ENCODE results near the gene ZDHHC13. TPM values are rescaled to one million over a fixed set of nuclear protein-coding genes. Genes with fewer than 3 reads are reported as not detected.

The ZDHHC13 gene
- polyA plus RNA-seq, 1 donor from 2014 or later, result 8.2 TPM

GRCh38 chr11:19168090-19168489 lies 51.1 kb downstream of the ZDHHC13 start:
- Mint-ChIP-seq H3K27ac (no peak overlapping the region), H3K4me3 (no peak overlapping the region), H3K4me1 (no peaks in the 10 kb centered on the region), H3K36me3 (peaks cover 21% of the 10 kb centered on the region), H3K9me3 (no peaks in the 10 kb centered on the region), H3K27me3 (no peaks in the 10 kb centered on the region)

GRCh38 chr11:19173004-19173689 lies 56.2 kb downstream of the ZDHHC13 start:
- no peaks in the 10 kb centered on the region for H3K27me3 Mint-ChIP-seq
- H3K9me3 Mint-ChIP-seq, result no peaks in the 10 kb centered on the region
- peaks cover 0 to 6% (median 4%) of the 10 kb centered on the region in 3 donors for H3K4me1 Mint-ChIP-seq
- H3K27ac Mint-ChIP-seq, result no peak overlapping the region
- H3K36me3 Mint-ChIP-seq, result peaks cover 15% of the 10 kb centered on the region
- H3K4me3 Mint-ChIP-seq, result no peak overlapping the region

DNA sequence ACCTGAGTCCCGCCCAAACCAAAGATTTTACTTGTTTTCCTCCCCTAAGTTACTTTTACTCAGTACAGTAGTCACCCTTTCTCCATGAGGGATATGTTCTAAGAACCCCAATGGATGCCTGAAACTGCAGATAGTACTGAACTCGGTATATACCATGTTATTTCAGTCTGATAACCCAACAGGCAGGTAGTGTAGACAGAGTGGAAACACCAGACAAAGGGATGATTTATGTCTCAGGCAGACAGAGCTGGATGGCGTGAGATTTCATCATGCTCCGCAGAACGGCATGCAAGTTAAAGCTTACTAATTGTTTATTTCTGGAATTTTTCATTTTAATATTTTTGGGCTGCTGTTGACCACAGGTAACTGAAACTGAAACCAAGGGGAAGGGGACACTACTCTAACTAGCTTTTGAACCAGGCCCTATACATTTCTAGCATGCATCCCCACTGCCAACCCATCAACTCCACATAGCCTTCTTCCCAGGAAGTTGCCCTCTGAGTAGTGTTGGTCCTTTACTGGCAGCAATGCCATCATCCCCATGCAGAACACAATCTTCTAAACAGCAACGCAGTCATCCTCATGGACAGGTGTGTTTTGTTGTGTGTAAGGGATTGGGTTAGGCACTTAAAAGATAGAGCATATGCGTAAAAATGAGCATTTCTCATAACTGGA lies 57.1 kb downstream of the ZDHHC13 start:
- Mint-ChIP-seq H3K27me3 (no peaks in the 10 kb centered on the region), H3K27ac (no peak overlapping the region), H3K4me1 (peaks cover 0 to 6% (median 4%) of the 10 kb centered on the region in 3 donors), H3K9me3 (no peaks in the 10 kb centered on the region), H3K4me3 (no peak overlapping the region), H3K36me3 (peaks cover 11% of the 10 kb centered on the region)

- H3K27ac Mint-ChIP-seq, result peak overlapping the region in 1 of 3 donors; percentile 60
- peaks cover 0 to 6% (median 4%) of the 10 kb centered on the region in 3 donors for H3K4me1 Mint-ChIP-seq
- no peaks in the 10 kb centered on the region for H3K9me3 Mint-ChIP-seq
- H3K27me3 Mint-ChIP-seq, result no peaks in the 10 kb centered on the region
- H3K36me3 Mint-ChIP-seq, result peaks cover 12% of the 10 kb centered on the region
- H3K4me3 Mint-ChIP-seq, result no peak overlapping the region
Observed at GRCh38 chr11:19176629-19177186, 59.7 kb downstream of the ZDHHC13 start.

- no peaks in the 10 kb centered on the region for H3K27me3 Mint-ChIP-seq
- no peak overlapping the region for H3K4me3 Mint-ChIP-seq
- no peak overlapping the region for H3K27ac Mint-ChIP-seq
- H3K4me1 Mint-ChIP-seq, result no peaks in the 10 kb centered on the region
- H3K9me3 Mint-ChIP-seq, result no peaks in the 10 kb centered on the region
- peaks cover 7% of the 10 kb centered on the region for H3K36me3 Mint-ChIP-seq
Observed at GRCh38 chr11:19181531-19182261, 64.7 kb downstream of the ZDHHC13 start.

DNA sequence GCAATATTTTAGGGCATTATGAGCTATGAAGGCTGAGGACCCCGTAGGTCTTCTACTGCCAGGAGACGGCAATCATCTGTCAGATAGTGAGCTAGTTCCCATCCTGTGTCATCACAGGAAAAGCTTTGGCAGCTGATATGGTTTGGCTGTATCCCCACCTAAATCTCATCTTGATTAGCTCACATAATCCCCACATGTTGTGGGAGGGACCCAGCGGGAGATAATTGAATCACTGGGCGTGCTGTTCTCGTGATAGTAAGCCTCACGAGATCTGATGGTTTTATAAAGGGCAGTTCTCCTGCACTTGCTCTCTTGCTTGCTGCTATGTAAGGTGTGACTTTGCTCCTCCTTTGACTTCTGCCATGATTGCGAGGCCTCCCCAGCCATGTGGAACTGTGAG lies 66.7 kb downstream of the ZDHHC13 start:
- Mint-ChIP-seq H3K27ac (no peak overlapping the region), H3K36me3 (peaks cover 10% of the 10 kb centered on the region), H3K27me3 (no peaks in the 10 kb centered on the region), H3K4me1 (no peaks in the 10 kb centered on the region), H3K9me3 (peaks cover 0 to 2% (median 0%) of the 10 kb centered on the region in 3 donors), H3K4me3 (no peak overlapping the region)

DNA sequence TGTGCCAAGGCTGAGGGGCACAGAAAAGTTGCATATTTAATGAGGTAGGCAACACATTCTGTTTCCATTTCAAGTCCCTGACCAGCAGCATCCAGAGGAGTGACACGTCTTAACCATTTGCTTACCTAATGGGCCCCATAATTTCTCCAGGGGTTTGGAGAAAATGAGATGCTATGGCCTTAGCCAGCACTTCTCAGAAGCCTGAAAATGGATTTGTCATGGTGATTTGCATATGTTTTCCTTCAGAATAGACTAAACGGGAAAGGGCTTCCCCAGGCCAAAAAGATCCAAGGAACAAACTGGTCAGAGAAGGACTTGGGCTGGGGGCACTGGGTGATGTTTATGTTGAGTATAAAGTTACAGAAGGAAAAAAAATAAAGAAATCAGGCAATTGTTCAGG lies 68.1 kb downstream of the ZDHHC13 start:
- peaks cover 0 to 2% (median 0%) of the 10 kb centered on the region in 3 donors for H3K9me3 Mint-ChIP-seq
- H3K36me3 Mint-ChIP-seq, result peaks cover 10% of the 10 kb centered on the region
- H3K4me1 Mint-ChIP-seq, result no peaks in the 10 kb centered on the region

DNA sequence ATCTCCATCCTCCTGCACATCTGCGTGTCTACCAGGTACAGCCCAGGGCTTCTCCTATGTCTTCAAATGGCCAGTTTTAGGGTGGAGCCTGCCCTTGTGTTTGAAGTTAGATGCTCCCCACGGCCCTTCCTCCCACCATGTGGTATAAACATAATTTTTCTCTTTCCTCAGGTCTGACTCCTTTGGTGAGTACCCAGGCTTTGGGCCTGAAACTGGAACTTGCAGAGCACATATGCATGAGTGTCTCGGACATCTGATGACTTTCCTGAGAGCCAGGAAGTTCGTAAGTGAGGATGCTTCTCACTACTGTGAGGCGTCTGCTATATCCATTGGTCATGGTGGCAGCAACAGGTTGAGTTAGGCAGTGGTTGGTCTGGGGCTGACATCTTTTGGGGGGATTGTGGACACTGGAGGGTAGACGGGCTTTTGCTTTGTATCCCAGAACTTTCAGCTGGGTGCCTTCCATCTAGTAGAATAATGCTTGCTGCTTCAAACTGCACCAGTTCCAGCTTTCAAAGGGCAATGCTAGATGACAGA lies 68.6 kb downstream of the ZDHHC13 start:
- no peak overlapping the region for H3K27ac Mint-ChIP-seq
- H3K4me3 Mint-ChIP-seq, result no peak overlapping the region
- H3K36me3 Mint-ChIP-seq, result peaks cover 6% of the 10 kb centered on the region
- no peaks in the 10 kb centered on the region for H3K4me1 Mint-ChIP-seq
- peaks cover 0 to 2% (median 0%) of the 10 kb centered on the region in 3 donors for H3K9me3 Mint-ChIP-seq
- H3K27me3 Mint-ChIP-seq, result no peaks in the 10 kb centered on the region

More for the DNA sequence above, 68.1 kb downstream of the ZDHHC13 start:
- no peaks in the 10 kb centered on the region for H3K27me3 Mint-ChIP-seq
- no peak overlapping the region for H3K27ac Mint-ChIP-seq
- no peak overlapping the region for H3K4me3 Mint-ChIP-seq

GRCh38 chr11:19187114-19187832 lies 70.3 kb downstream of the ZDHHC13 start:
- no peak overlapping the region for H3K27ac Mint-ChIP-seq
- H3K4me3 Mint-ChIP-seq, result no peak overlapping the region
- H3K36me3 Mint-ChIP-seq, result peaks cover 6% of the 10 kb centered on the region
- H3K4me1 Mint-ChIP-seq, result no peaks in the 10 kb centered on the region
- no peaks in the 10 kb centered on the region for H3K27me3 Mint-ChIP-seq
- H3K9me3 Mint-ChIP-seq, result peaks cover 0 to 2% (median 0%) of the 10 kb centered on the region in 3 donors

DNA sequence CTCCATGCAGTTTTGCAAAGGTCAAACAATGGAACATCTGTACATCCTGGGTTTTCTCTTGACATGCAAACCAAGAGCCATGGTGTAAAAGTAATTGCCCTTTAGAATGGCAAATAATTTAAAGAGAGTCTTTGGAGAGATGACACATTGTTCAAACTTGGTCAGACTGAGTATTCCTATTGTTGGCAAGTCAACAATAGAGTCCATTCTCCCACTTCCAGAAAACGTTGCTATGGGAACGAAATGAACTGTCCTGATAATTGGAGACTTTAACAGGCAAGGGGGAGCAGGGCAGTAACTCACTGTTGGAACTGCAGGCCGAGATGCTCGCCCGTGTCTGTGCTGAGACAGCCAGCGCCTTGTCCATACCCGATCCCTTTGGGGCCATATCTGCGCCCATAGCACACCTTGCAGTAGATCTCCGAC lies 70.9 kb downstream of the ZDHHC13 start:
- H3K27me3 Mint-ChIP-seq, result no peaks in the 10 kb centered on the region
- H3K4me3 Mint-ChIP-seq, result no peak overlapping the region
- H3K36me3 Mint-ChIP-seq, result peaks cover 6% of the 10 kb centered on the region
- peak overlapping the region in 1 of 3 donors; percentile 56 for H3K27ac Mint-ChIP-seq
- H3K4me1 Mint-ChIP-seq, result no peaks in the 10 kb centered on the region
- peaks cover 0 to 2% (median 0%) of the 10 kb centered on the region in 3 donors for H3K9me3 Mint-ChIP-seq

DNA sequence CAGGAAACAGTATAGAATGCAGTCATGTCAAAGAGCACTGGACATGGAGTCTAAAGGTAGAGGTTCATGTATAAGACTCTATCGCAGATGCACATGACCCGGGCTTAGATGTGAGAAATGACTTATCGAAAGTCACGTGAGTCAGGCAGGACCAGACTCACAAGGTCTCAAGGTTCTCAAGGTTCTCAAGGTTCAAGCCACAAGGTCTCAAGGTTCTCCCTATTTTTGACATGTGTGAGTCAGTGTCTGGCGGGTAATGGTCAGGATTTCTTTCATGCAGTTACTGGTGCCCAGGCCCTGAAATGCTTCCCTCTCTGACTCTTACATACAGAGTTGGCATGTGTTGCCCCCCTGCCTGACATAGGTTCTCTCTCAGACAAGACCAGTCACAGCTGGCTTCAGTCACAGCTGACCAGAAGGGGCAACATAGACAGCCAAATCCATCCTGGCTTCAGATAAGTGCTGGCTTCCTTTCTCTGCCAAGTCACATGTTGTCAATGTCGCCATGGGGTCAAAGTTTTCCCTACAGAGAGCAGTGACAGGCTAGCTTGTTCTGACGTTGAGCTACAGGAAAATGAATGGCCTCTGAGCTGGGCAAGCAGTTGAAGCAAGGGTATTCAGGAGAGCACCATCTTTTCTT lies 74.7 kb downstream of the ZDHHC13 start:
- peaks cover 4% of the 10 kb centered on the region for H3K36me3 Mint-ChIP-seq
- H3K4me3 Mint-ChIP-seq, result no peak overlapping the region
- H3K4me1 Mint-ChIP-seq, result no peaks in the 10 kb centered on the region
- H3K9me3 Mint-ChIP-seq, result peaks cover 0 to 2% (median 0%) of the 10 kb centered on the region in 3 donors
- H3K27me3 Mint-ChIP-seq, result no peaks in the 10 kb centered on the region
- H3K27ac Mint-ChIP-seq, result no peak overlapping the region

- no peaks in the 10 kb centered on the region for H3K9me3 Mint-ChIP-seq
- H3K27ac Mint-ChIP-seq, result no peak overlapping the region
- H3K36me3 Mint-ChIP-seq, result no peaks in the 10 kb centered on the region
- no peak overlapping the region for H3K4me3 Mint-ChIP-seq
- no peaks in the 10 kb centered on the region for H3K27me3 Mint-ChIP-seq
- H3K4me1 Mint-ChIP-seq, result no peaks in the 10 kb centered on the region
Observed at GRCh38 chr11:19193916-19194315, 76.9 kb downstream of the ZDHHC13 start.

DNA sequence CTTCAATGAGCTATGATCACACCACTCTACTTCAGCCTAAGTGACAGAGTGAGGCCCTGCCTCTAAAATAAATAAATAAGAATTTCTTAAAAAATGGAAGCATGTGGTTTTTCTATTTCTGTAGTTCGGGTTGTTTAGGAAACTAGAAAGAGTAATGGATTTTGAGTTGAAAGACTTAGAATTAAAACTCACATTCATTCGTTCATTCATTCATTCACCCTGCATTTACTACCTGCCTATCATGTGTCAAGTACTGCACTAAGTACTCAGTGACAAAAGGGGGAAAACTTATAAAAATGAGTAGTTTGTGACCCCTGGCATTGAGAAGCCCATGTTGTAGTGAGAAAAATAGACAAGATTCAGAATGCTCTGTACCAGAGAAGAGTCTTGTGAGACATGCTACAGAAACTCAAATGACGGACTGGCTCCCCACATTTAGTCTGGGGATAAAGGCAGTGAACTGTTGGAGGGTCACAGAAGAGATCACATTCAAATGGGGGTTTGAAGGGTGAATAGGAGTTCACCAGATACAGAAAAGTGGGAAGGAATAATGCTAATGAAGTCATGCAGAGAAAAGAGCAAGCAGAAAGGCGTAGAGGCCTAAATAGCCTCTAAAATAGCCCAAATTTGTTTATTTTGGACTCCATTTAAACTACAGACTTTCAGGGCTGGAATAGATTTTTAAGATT lies 77.8 kb downstream of the ZDHHC13 start:
- no peaks in the 10 kb centered on the region for H3K9me3 Mint-ChIP-seq

More for the DNA sequence above, 77.8 kb downstream of the ZDHHC13 start:
- no peaks in the 10 kb centered on the region for H3K36me3 Mint-ChIP-seq
- no peaks in the 10 kb centered on the region for H3K27me3 Mint-ChIP-seq
- no peaks in the 10 kb centered on the region for H3K4me1 Mint-ChIP-seq
- H3K27ac Mint-ChIP-seq, result no peak overlapping the region
- H3K4me3 Mint-ChIP-seq, result no peak overlapping the region
